Measurements from ENCODE around the gene DNAJC5.

Gene DNAJC5

DNA sequence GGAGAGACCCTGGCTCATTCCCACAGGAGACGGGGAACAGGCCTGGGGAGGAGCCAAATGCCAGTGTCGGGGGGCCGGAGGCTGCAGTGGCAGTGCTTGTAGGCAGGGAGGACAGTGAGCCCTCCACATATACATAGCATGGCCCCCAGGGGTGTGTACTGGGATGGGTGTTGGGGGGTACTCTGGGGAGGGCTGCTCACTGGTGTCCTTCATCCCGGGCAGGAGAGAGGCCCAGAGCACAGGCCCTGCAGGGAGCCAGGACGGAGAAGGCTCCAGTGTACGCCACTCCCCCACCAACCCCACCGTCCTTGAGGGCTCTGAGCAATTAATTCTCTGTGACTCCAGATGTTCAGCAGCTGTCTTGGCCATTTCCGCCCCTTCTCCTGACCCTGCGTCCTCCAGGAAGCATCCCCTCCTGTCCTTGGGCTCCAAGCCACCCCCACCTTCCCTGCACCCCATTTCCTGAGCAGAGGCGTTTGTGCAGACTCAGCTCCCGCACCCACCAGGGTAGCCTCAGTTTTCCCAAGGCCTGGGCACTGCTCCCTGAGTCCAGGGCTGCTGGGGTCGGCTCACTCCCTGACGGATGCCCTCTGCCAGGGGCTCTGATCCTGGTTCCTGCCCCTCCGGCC is 37.0 kb upstream of the DNAJC5 start:
- TF ChIP-seq, protein P1, sequence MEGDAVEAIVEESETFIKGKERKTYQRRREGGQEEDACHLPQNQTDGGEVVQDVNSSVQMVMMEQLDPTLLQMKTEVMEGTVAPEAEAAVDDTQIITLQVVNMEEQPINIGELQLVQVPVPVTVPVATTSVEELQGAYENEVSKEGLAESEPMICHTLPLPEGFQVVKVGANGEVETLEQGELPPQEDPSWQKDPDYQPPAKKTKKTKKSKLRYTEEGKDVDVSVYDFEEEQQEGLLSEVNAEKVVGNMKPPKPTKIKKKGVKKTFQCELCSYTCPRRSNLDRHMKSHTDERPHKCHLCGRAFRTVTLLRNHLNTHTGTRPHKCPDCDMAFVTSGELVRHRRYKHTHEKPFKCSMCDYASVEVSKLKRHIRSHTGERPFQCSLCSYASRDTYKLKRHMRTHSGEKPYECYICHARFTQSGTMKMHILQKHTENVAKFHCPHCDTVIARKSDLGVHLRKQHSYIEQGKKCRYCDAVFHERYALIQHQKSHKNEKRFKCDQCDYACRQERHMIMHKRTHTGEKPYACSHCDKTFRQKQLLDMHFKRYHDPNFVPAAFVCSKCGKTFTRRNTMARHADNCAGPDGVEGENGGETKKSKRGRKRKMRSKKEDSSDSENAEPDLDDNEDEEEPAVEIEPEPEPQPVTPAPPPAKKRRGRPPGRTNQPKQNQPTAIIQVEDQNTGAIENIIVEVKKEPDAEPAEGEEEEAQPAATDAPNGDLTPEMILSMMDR (conservative IDR thresholded peaks at IDR 0.05; ENCODE audit: control insufficient read depth, insufficient read depth, low read depth, low read length): no peak
- H3K4me3 ChIP-seq (ENCODE audit: control insufficient read depth, low read depth, low read length): no peak overlapping the region
- DNase-seq (ENCODE audit: low read depth): peak; percentile 50

- DNase-seq (ENCODE audit: low read depth): peak; percentile 64
- TF ChIP-seq, protein P1 (conservative IDR thresholded peaks at IDR 0.05; ENCODE audit: control insufficient read depth, insufficient read depth, low read depth, low read length): peak; percentile 44
- H3K4me3 ChIP-seq (ENCODE audit: control insufficient read depth, low read depth, low read length): no peak overlapping the region
Observed at GRCh38 chr20:63858393-63859165, 36.3 kb upstream of the DNAJC5 start.

DNA sequence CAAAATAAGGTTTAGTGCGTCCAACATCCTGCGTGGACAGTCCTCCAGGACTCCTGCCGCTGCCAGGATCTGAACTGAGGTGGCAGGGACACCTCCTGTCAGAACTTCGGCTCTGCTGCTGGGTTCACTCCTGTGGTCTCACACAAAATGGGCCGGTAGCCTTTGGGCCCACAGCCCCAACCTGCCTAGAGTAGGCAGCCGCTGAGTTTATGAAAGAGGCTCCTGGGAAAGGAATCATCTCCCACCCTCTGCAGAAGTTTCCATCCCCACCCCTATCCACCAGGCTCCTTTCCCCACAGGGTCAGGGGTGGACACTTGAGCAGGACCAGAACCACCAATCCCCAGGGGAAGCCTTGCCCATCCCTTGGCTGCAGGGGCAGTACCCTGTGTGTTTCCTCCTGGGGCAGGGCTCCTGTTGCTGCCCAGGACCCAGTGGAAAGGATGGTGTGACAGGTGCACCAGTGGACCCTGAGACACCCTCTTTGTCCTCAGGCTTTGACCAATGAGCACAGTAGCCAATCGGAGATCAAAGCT is 35.7 kb upstream of the DNAJC5 start:
- TF ChIP-seq, protein P1 (conservative IDR thresholded peaks at IDR 0.05; ENCODE audit: control insufficient read depth, insufficient read depth, low read depth, low read length): no peak
- DNase-seq (ENCODE audit: low read depth): no peak
- H3K4me3 ChIP-seq (ENCODE audit: control insufficient read depth, low read depth, low read length): no peak overlapping the region

- no peak for DNase-seq (ENCODE audit: low read depth)
- TF ChIP-seq, protein P1 (conservative IDR thresholded peaks at IDR 0.05; ENCODE audit: control insufficient read depth, insufficient read depth, low read depth, low read length): no peak
- no peak overlapping the region for H3K4me3 ChIP-seq (ENCODE audit: control insufficient read depth, low read depth, low read length)
Observed at GRCh38 chr20:63860325-63861051, 34.4 kb upstream of the DNAJC5 start.

DNA sequence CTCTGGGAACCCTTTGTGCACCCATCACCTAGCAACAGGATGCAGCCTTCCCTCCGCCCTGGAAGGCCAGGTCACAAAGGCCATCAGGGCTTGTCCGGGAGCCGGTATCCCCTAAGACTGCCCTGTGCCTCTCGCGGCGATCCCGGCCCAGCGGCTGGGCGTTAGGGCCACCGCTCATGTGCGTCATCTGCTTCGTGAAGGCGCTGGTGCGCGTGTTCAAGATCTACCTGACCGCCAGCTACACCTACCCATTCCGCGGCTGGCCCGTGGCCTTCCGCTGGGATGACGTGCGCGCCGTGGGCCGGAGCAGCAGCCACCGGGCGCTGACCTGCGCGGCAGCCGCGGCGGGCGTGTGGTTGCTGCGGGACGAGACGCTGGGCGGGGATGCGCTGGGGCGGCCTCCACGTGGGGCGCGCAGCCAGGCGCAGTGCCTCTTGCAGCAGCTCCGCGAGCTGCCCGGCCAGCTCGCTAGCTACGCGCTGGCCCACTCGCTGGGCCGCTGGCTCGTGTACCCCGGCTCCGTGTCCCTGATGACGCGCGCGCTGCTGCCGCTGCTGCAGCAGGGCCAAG is 33.5 kb upstream of the DNAJC5 start, which contains the start of gene ABHD16B:
TSS of gene ABHD16B (plus strand) at position 134 of the 570 bp plus-strand sequence. CDS start at position 177, 43 bp downstream.
- H3K4me3 ChIP-seq (ENCODE audit: control insufficient read depth, low read depth, low read length): no peak within 1 kb of the TSS
- DNase-seq (ENCODE audit: low read depth): no peak

More for the DNA sequence above, 33.5 kb upstream of the DNAJC5 start, which contains the start of gene ABHD16B:
- TF ChIP-seq, protein P1 (conservative IDR thresholded peaks at IDR 0.05; ENCODE audit: control insufficient read depth, insufficient read depth, low read depth, low read length): no peak
